Stromal cell of bone marrow (primary cell): ENCODE results near the gene CSRP3.
A peak's percentile ranks its signal among the peaks of the same experiment; 100 is the strongest.

Source experiments
- DNase-seq: peaks from one replicate; pipeline ENCODE4 v3.0.0-alpha.2; 2012; ENCODE audit warnings: low read depth

CSRP3 gene

GRCh38 chr11:19225123-19225522, 23.3 kb upstream of the CSRP3 start:
- no peak for DNase-seq

- DNase-seq, result no peak
Measured at GRCh38 chr11:19220903-19221724, 19.3 kb upstream of the CSRP3 start.

GRCh38 chr11:19218786-19219460, 17.1 kb upstream of the CSRP3 start:
- DNase-seq, result no peak

GRCh38 chr11:19218216-19218615, 16.4 kb upstream of the CSRP3 start:
- DNase-seq, result no peak

GRCh38 chr11:19216709-19217374, 15.1 kb upstream of the CSRP3 start:
- DNase-seq, result no peak

GRCh38 chr11:19216021-19216420, 14.2 kb upstream of the CSRP3 start:
- no peak for DNase-seq

- no peak for DNase-seq
Measured at GRCh38 chr11:19209617-19210370, 8.0 kb upstream of the CSRP3 start.

GRCh38 chr11:19208959-19209546, 7.3 kb upstream of the CSRP3 start:
- no peak for DNase-seq

GRCh38 chr11:19208181-19208580, 6.4 kb upstream of the CSRP3 start:
- no peak for DNase-seq

- no peak for DNase-seq
Measured at GRCh38 chr11:19204836-19205235, 3.1 kb upstream of the CSRP3 start.

- DNase-seq, result peak; percentile 66
Measured at GRCh38 chr11:19200410-19201201, 1.2 kb downstream of the CSRP3 start.

- no peak for DNase-seq
Measured at GRCh38 chr11:19199771-19200170, 2.0 kb downstream of the CSRP3 start.

GRCh38 chr11:19199048-19199447, 2.7 kb downstream of the CSRP3 start:
- no peak for DNase-seq

GRCh38 chr11:19196432-19196831, 5.4 kb downstream of the CSRP3 start:
- no peak for DNase-seq

GRCh38 chr11:19194620-19195308, 7.0 kb downstream of the CSRP3 start:
- no peak for DNase-seq

GRCh38 chr11:19193916-19194315, 7.9 kb downstream of the CSRP3 start:
- DNase-seq, result no peak

GRCh38 chr11:19191530-19192169, 10.1 kb downstream of the CSRP3 start:
- no peak for DNase-seq

GRCh38 chr11:19187833-19188258, 13.9 kb downstream of the CSRP3 start:
- DNase-seq, result no peak

GRCh38 chr11:19187114-19187832, 14.5 kb downstream of the CSRP3 start:
- DNase-seq, result peak; percentile 21
